Lung (tissue), 12 donors: ENCODE results near the gene FIZ1. TPM values are rescaled to one million over a fixed set of nuclear protein-coding genes. Genes with fewer than 3 reads are reported as not detected.
A peak's percentile ranks its signal among the peaks of the same experiment; 100 is the strongest.

Experiments used
- ATAC-seq: fragments of 200-7000 bp; cut with Tn5 transposase; one replicate; pipeline ENCODE4 v1.9.1; 2020; ENCODE audit warnings: moderate number of reproducible peaks; ENCODE audit not compliant: insufficient read depth, low FRiP score
- DNase-seq, 3 donors: peaks; one replicate each; pipeline ENCODE4 v3.0.0-alpha.2; 2013 to 2017
- H3K27ac ChIP-seq, 2 donors: one replicate each; pipeline ENCODE4 v1.5.1; 2013; ENCODE audit warnings: mild to moderate bottlenecking in 2 of 2, moderate library complexity in 2 of 2, control low read depth in 1 of 2, inconsistent platforms in 1 of 2, low read depth in 1 of 2, low read length in 1 of 2
- H3K27me3 ChIP-seq, 3 donors: one replicate each; pipeline ENCODE4 v1.5.1; 2013; ENCODE audit warnings: low read length in 2 of 3; ENCODE audit not compliant: control insufficient read depth in 3 of 3, insufficient read depth in 3 of 3
- H3K36me3 ChIP-seq, 4 donors: one replicate each; pipeline ENCODE4 v1.5.1; 2013; ENCODE audit warnings: low read length in 4 of 4, mild to moderate bottlenecking in 1 of 4, moderate library complexity in 1 of 4; ENCODE audit not compliant: control insufficient read depth in 4 of 4, insufficient read depth in 4 of 4
- H3K4me1 ChIP-seq, 5 donors: one replicate each; pipeline ENCODE4 v1.5.1; 2013; ENCODE audit warnings: low read length in 5 of 5, mild to moderate bottlenecking in 2 of 5, moderate library complexity in 1 of 5; ENCODE audit not compliant: control insufficient read depth in 5 of 5, insufficient read depth in 5 of 5
- H3K4me3 ChIP-seq: one replicate; pipeline ENCODE4 v1.5.1; 2013; ENCODE audit warnings: mild to moderate bottlenecking, control low read depth, moderate library complexity
- H3K9ac ChIP-seq, 2 donors: one replicate each; pipeline ENCODE4 v1.5.1; 2013; ENCODE audit warnings: low read length in 2 of 2, control low read depth in 1 of 2; ENCODE audit not compliant: insufficient read depth in 1 of 2
- H3K9me3 ChIP-seq, 4 donors: one replicate each; pipeline ENCODE4 v1.5.1; 2013; ENCODE audit warnings: low read length in 3 of 4, mild to moderate bottlenecking in 1 of 4, moderate library complexity in 1 of 4; ENCODE audit not compliant: control insufficient read depth in 4 of 4, insufficient read depth in 3 of 4
- WGBS, 2 donors: extraction: QIAGEN DNeasy Blood & Tissue Kit; methylation state at CpG; one replicate each; pipeline ENCODE4 v1.1.7; 2013; 5-methylcytosine and 5-hydroxymethylcytosine counted together
- polyA plus RNA-seq, 2 donors: library from polyadenylated mRNA; stranded (reverse); fragments of 200-250 nt; gene quantifications; one replicate each; pipeline ENCODE4 v1.2.1, GENCODE V29; 2013
- total RNA-seq, 2 donors: library from RNA; depleted of rRNA in 1 of 2; stranded (reverse); fragments of >200 nt in 1 of 2; gene quantifications; one replicate each; pipeline ENCODE4 v1.2.1, GENCODE V29; 2014 to 2021
- TF ChIP-seq, protein P1 (sequence below): IDR thresholded peaks from 2 replicates; pipeline ENCODE4 v1.5.1; 2012; ENCODE audit warnings: mild to moderate bottlenecking; ENCODE audit errors: control extremely low read depth, extremely low read depth
- donor health status: control.
- donor health status: control.
- donor health status: Bipolar disorder and iron deficiency.
- donor health status: healthy.
- donor health status: DM: yes; HTN: yes; CAD: no.

FIZ1 gene
- total and polyA plus RNA-seq, 4 donors: 5.6 to 17.6 (median 9.9) TPM

DNA sequence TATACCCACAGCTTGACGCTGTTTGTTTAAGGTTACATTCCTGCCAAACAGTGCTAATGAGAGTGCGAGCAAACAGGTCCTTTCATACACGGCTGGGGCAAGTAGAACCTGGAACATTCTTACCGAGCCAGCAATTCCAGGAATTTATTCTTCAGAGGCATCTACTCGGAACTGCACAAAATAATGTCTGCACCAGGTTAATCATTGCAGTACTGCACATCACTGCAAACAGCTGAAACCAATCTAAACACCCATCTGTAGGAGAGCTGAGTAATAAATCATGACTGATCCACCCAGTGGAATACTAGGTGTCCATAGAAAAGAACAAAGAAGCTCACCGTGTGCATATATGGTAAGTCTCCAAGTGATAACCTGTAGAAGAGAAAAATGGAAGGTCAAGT is 17.5 kb downstream of the FIZ1 start:
- DNase-seq (peak; percentile 33 to 72 (median 49)), ATAC-seq (no peak)
- H3K36me3 ChIP-seq: peaks cover 3 to 20% (median 5%) of the 10 kb centered on the region in 4 donors
- peaks cover 3 to 18% (median 6%) of the 10 kb centered on the region in 5 donors for H3K4me1 ChIP-seq
- H3K4me3 ChIP-seq: no peak overlapping the region
- H3K27me3 ChIP-seq: no peaks in the 10 kb centered on the region
- H3K9me3 ChIP-seq: peaks cover 0 to 5% (median 0%) of the 10 kb centered on the region in 4 donors
- TF ChIP-seq, protein P1, sequence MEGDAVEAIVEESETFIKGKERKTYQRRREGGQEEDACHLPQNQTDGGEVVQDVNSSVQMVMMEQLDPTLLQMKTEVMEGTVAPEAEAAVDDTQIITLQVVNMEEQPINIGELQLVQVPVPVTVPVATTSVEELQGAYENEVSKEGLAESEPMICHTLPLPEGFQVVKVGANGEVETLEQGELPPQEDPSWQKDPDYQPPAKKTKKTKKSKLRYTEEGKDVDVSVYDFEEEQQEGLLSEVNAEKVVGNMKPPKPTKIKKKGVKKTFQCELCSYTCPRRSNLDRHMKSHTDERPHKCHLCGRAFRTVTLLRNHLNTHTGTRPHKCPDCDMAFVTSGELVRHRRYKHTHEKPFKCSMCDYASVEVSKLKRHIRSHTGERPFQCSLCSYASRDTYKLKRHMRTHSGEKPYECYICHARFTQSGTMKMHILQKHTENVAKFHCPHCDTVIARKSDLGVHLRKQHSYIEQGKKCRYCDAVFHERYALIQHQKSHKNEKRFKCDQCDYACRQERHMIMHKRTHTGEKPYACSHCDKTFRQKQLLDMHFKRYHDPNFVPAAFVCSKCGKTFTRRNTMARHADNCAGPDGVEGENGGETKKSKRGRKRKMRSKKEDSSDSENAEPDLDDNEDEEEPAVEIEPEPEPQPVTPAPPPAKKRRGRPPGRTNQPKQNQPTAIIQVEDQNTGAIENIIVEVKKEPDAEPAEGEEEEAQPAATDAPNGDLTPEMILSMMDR: no peak
- WGBS, 2 donors: 27 to 56% methylated on average over 6 of the region's 6 CpGs
- H3K9ac ChIP-seq: no peak overlapping the region
- H3K27ac ChIP-seq: peak overlapping the region in 1 of 2 donors; percentile 70

DNA sequence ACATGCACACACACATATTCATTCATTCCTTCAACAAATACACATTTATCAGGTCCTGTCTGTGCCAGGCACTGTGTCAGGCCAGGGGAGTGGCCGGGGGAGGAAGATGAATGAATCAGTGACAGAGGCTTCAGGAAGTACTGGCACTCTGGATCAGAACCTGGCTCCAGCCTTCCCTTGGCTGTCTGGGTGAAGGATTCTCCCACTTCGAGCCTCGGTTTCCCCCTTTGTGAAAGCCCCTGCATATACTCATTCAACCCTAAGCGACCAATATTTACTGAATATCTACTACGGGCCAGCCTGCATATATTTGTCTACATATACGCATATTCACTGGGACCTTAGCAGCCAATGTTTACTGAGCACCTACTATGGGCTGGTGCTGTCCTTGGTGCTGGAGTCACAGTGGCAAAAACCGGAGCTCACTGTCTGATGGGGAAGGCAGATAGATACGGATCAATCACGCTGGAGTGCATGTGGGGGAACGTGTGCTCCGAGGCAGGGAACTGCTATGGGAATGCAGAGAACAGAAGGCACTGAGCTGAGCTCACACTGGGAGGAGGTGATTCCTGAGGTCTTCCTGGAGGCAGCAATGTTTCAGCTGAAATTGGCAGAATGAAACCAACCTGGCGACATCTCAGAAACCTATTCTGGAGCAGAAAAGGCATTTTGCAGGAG is 18.0 kb downstream of the FIZ1 start:
- Histone ChIP-seq H3K4me1 (peaks cover 3 to 15% (median 6%) of the 10 kb centered on the region in 5 donors), H3K36me3 (peaks cover 5 to 20% (median 6%) of the 10 kb centered on the region in 4 donors), H3K4me3 (peak overlapping the region; percentile 52), H3K27me3 (no peaks in the 10 kb centered on the region), H3K9me3 (peaks cover 0 to 5% (median 0%) of the 10 kb centered on the region in 4 donors), H3K27ac (peak overlapping the region; percentile 70 to 87), H3K9ac (peak overlapping the region; percentile 23 to 28)
- 27 to 40% methylated on average over 12 of the region's 12 CpGs for WGBS, 2 donors
- ATAC-seq (no peak), DNase-seq (peak in 2 of 3 donors; percentile 26 to 29)
- TF ChIP-seq, protein P1: no peak

DNA sequence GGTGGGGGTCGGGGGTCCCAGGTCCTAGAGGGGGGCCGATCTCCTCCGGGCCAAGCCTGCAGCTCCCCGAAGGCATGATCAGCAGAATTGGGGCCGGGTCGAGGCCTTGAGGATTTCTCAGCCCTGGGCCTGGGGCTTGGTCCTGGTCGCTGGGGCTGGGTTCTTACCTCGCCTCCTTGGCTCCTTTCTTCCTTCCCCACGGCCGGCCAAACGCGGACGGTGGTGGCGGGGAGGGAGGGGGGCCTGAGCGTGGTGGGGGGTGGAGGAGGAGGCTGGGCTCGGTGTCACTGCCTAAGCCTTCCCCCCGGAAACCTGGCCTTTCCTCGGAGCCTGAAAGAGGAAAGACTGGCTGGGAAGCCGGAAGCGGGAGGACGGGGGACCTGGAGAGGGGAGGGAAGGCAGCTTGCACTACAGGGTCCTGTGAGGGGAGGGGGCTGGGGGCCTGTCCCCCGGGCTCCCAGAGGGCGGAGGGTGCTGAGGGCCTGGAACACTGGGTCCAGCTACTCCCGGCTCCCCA is 18.6 kb downstream of the FIZ1 start, which contains the start of gene ZNF579:
TSS of gene ZNF579 (minus strand) at position 221 of the 517 bp plus-strand sequence. CDS start 1,209 bp downstream, outside the sequence.
- Histone ChIP-seq H3K4me1 (peaks cover 3 to 11% (median 6%) of the 10 kb centered on the region in 5 donors), H3K27me3 (no peaks in the 10 kb centered on the region), H3K9ac (peak within 1 kb of the TSS; percentile 80 to 86), H3K9me3 (peaks cover 0 to 5% (median 0%) of the 10 kb centered on the region in 4 donors), H3K27ac (peak within 1 kb of the TSS; percentile 70 to 87), H3K4me3 (peak within 1 kb of the TSS; percentile 52), H3K36me3 (peaks cover 5 to 20% (median 6%) of the 10 kb centered on the region in 4 donors)
- DNase-seq: peak; percentile 92 to 95 (median 93)
- TF ChIP-seq, protein P1: no peak
- peak; percentile 81 for ATAC-seq
- WGBS, 2 donors: 0 to 1% methylated on average over 15 to 24 of the region's 24 CpGs
